HepG2 (cell line): ENCODE data around the gene CHRD. TPM values are rescaled to one million over a fixed set of nuclear protein-coding genes. Genes with fewer than 3 reads are reported as not detected.

ENCODE experiments used
- ATAC-seq: fragments of 200-7000 bp; cut with Tn5 transposase; 3 replicates; pipeline ENCODE4 v1.9.1; 2020; ENCODE audit warnings: mild to moderate bottlenecking, moderate library complexity
- BruUV-seq: library from RNA; stranded (reverse); fragments of 400-500 nt; replicated peaks from 2 replicates; lab custom pipeline; 2021; lab: Mats Ljungman, UMichigan
- CTCF ChIA-PET: fragments of 300-600 bp; formaldehyde crosslinking; extraction: SDS; loops from one replicate; lab custom pipeline; 2021; ENCODE audit warnings: low total read pairs, inconsistent platforms, low intra/inter-chr PET ratio; lab: Yijun Ruan, JAX
- POLR2A ChIA-PET: fragments of 350-600 bp; sonication (Branson Sonifier 250); formaldehyde crosslinking; loops from one replicate; lab custom pipeline; 2020; ENCODE audit warnings: antibody characterized with exemption, inconsistent platforms; lab: Yijun Ruan, JAX
- DNase-seq: peaks from one replicate; pipeline ENCODE4 v3.0.0-alpha.2; 2015; ENCODE audit warnings: low spot score
- FAIRE-seq: peaks from 3 replicates; lab custom pipeline; 2011; peaks lifted over from hg19 to GRCh38; lab: Jason Lieb, UNC
- H2AFZ ChIP-seq: one replicate; pipeline ENCODE4 v1.6.1; 2011; ENCODE audit warnings: low read length, inconsistent platforms
- H3K27ac ChIP-seq: fragments of 300-600 bp; 3 replicates; pipeline ENCODE4 v1.8.0; 2011; ENCODE audit warnings: mixed run types, mild to moderate bottlenecking, mixed read lengths, low read length, inconsistent platforms; ENCODE audit not compliant: insufficient read depth; ENCODE audit errors: extremely low read length
- H3K27me3 ChIP-seq, 2 experiments: fragments of 200-600 bp in 1 of 2; 2 replicates in 1 of 2; 3 replicates in 1 of 2; pipeline versions ENCODE4 v1.6.0 to v1.8.0; 2011; ENCODE audit warnings: low read length in 2 of 2, mild to moderate bottlenecking in 2 of 2, moderate library complexity in 2 of 2, inconsistent platforms in 1 of 2; ENCODE audit not compliant: insufficient read depth in 2 of 2, control insufficient read depth in 1 of 2
- H3K36me3 ChIP-seq, 2 experiments: fragments of 200-600 bp in 1 of 2; replicated peaks in 1 of 2; 2 replicates in 1 of 2; 3 replicates in 1 of 2; pipeline versions ENCODE4 v1.5.1 to v1.8.0; 2011; ENCODE audit warnings: low read length in 2 of 2, inconsistent platforms in 1 of 2; ENCODE audit not compliant: insufficient read depth in 2 of 2, control insufficient read depth in 1 of 2
- H3K4me1 ChIP-seq: 2 replicates; pipeline ENCODE4 v1.5.1; 2012; ENCODE audit warnings: low read length, inconsistent platforms; ENCODE audit not compliant: insufficient read depth
- H3K4me2 ChIP-seq: 2 replicates; pipeline ENCODE4 v1.6.0; 2011; ENCODE audit warnings: low read depth, low read length, inconsistent platforms
- H3K4me3 ChIP-seq, 3 experiments: fragments of 200-600 bp in 1 of 3; sonication (generic), shearing (Covaris generic) in 1 of 3; replicated peaks in 1 of 3; 2 replicates each; pipeline ENCODE4 v1.5.1; 2011 to 2016; ENCODE audit warnings: low read length in 3 of 3, inconsistent platforms in 2 of 3, low read depth in 2 of 3, mild to moderate bottlenecking in 2 of 3, control low read depth in 1 of 3, mixed read lengths in 1 of 3; ENCODE audit not compliant: insufficient read depth in 1 of 3
- H3K79me2 ChIP-seq: one replicate; pipeline ENCODE4 v1.6.1; 2011; ENCODE audit warnings: low read length, inconsistent platforms; ENCODE audit not compliant: insufficient read depth
- H3K9ac ChIP-seq: 2 replicates; pipeline ENCODE4 v1.6.0; 2011; ENCODE audit warnings: mild to moderate bottlenecking, low read depth, low read length, inconsistent platforms; ENCODE audit not compliant: insufficient read depth
- H3K9me3 ChIP-seq: 2 replicates; pipeline ENCODE4 v1.5.1; 2012; ENCODE audit warnings: mild to moderate bottlenecking, low read length
- H4K20me1 ChIP-seq: 2 replicates; pipeline ENCODE4 v1.6.0; 2011; ENCODE audit warnings: inconsistent platforms, mild to moderate bottlenecking, low read length, moderate library complexity; ENCODE audit not compliant: insufficient read depth
- AGO1 ChIP-seq: fragments of 200-400 bp; formaldehyde crosslinking; IDR thresholded peaks from 2 replicates; pipeline ENCODE4 v1.6.1; 2017; ENCODE audit warnings: mild to moderate bottlenecking, low read depth, low read length, moderate library complexity; ENCODE audit not compliant: poor library complexity, severe bottlenecking
- CBX1 ChIP-seq: IDR thresholded peaks from one replicate; pipeline ENCODE4 v1.6.1; 2016; ENCODE audit warnings: antibody characterized with exemption, low read depth
- GATAD1 ChIP-seq: IDR thresholded peaks from 2 replicates; pipeline ENCODE4 v1.6.1; 2016; ENCODE audit warnings: missing genetic modification reagents, missing compliant biosample characterization
- HMG20B ChIP-seq: conservative IDR thresholded peaks from 2 replicates; pipeline ENCODE4 v1.6.1; 2016; ENCODE audit warnings: missing genetic modification reagents, missing compliant biosample characterization
- MAF1 ChIP-seq: sonication (generic); formaldehyde crosslinking; IDR thresholded peaks from 2 replicates; pipeline ENCODE4 v1.5.0; 2020; ENCODE audit warnings: missing genetic modification reagents, borderline replicate concordance
- MTA1 ChIP-seq: sonication (generic); formaldehyde crosslinking; IDR thresholded peaks from 2 replicates; pipeline ENCODE4 v1.4.0; 2020; ENCODE audit warnings: missing genetic modification reagents, mild to moderate bottlenecking, borderline replicate concordance
- NFE2L2 ChIP-seq: fragments of 150-350 bp; IDR thresholded peaks from 2 replicates; pipeline ENCODE4 v1.6.1; 2014; ENCODE audit warnings: low read length
- RBFOX2 ChIP-seq: fragments of 200-400 bp; formaldehyde crosslinking; IDR thresholded peaks from 2 replicates; pipeline ENCODE4 v1.6.1; 2017; ENCODE audit warnings: low read depth, mild to moderate bottlenecking, low read length
- ZMYM3 ChIP-seq: sonication (generic); formaldehyde crosslinking; IDR thresholded peaks from 2 replicates; pipeline ENCODE4 v1.5.1; 2020; ENCODE audit warnings: mild to moderate bottlenecking, missing genetic modification reagents
- ZNF33B ChIP-seq: sonication (generic); formaldehyde crosslinking; IDR thresholded peaks from 2 replicates; pipeline ENCODE4 v1.5.1; 2020; ENCODE audit warnings: mild to moderate bottlenecking, missing genetic modification reagents
- ZNF589 ChIP-seq: sonication (generic); formaldehyde crosslinking; conservative IDR thresholded peaks from 2 replicates; pipeline ENCODE4 v1.8.0; 2022; ENCODE audit warnings: mild to moderate bottlenecking, moderate library complexity, missing genetic modification reagents
- ZNF619 ChIP-seq: sonication (generic); formaldehyde crosslinking; IDR thresholded peaks from 2 replicates; pipeline ENCODE4 v1.4.0; 2020; ENCODE audit warnings: mild to moderate bottlenecking, missing genetic modification reagents
- ZNF629 ChIP-seq: sonication (generic); formaldehyde crosslinking; conservative IDR thresholded peaks from 2 replicates; pipeline ENCODE4 v1.5.0; 2020; ENCODE audit warnings: missing genetic modification reagents
- ZNF883 ChIP-seq: sonication (generic); formaldehyde crosslinking; IDR thresholded peaks from 2 replicates; pipeline ENCODE4 v1.5.1; 2020; ENCODE audit warnings: mild to moderate bottlenecking, missing genetic modification reagents; ENCODE audit errors: not compliant biosample characterization
- WGBS: methylation state at CpG from one replicate; pipeline ENCODE4 v1.1.6; 2017; ENCODE audit warnings: low lambda C conversion rate; 5-methylcytosine and 5-hydroxymethylcytosine counted together
- in situ Hi-C: cut with HindIII; loops from 2 replicates; pipeline ENCODE4 v1.10.0; 2017; ENCODE audit warnings: low pct_unique_long_range_greater_than_20kb; ENCODE audit not compliant: extremely low pct_ligation_motif_present
- intact Hi-C: fragments of 100-400 bp; cut with micrococcal nuclease; formaldehyde crosslinking; loops from one replicate; pipeline ENCODE4 v1.10.0; 2022; ENCODE audit not compliant: unreplicated experiment
- polyA plus RNA-seq, 8 experiments: library from polyadenylated mRNA; depleted of rRNA in 3 of 8; stranded (reverse) in 7 of 8; unstranded in 1 of 8; fragments of >200 nt; fragmentation: Illumina TruSeq in 4 of 8; extraction: Trizol in 4 of 8; gene quantifications; 2 replicates each; pipeline versions ENCODE4 v1.2.1 to v1.2.3, GENCODE V29; 2011 to 2016; ENCODE audit warnings: low read depth in 4 of 8, missing spikeins in 1 of 8, mixed read lengths in 1 of 8; ENCODE audit not compliant: insufficient read depth in 1 of 8
- total RNA-seq, 5 experiments: library from RNA; depleted of rRNA; stranded (reverse); fragments of >200 nt; fragmentation: Illumina TruSeq; extraction: Trizol; gene quantifications; 2 replicates each; pipeline ENCODE4 v1.2.3, GENCODE V29; 2016; ENCODE audit warnings: low read depth in 1 of 5
- TF ChIP-seq, protein P1 (sequence below): sonication (generic); formaldehyde crosslinking; IDR thresholded peaks from 2 replicates; pipeline ENCODE4 v1.5.0; 2020; ENCODE audit warnings: mild to moderate bottlenecking, missing genetic modification reagents, borderline replicate concordance

CHRD gene
- total and polyA plus RNA-seq, 2 of the 13 experiments (the other 11 are each of a cell fraction or from before 2014, with no cell fraction given), result 22.2 to 35.2 TPM

DNA sequence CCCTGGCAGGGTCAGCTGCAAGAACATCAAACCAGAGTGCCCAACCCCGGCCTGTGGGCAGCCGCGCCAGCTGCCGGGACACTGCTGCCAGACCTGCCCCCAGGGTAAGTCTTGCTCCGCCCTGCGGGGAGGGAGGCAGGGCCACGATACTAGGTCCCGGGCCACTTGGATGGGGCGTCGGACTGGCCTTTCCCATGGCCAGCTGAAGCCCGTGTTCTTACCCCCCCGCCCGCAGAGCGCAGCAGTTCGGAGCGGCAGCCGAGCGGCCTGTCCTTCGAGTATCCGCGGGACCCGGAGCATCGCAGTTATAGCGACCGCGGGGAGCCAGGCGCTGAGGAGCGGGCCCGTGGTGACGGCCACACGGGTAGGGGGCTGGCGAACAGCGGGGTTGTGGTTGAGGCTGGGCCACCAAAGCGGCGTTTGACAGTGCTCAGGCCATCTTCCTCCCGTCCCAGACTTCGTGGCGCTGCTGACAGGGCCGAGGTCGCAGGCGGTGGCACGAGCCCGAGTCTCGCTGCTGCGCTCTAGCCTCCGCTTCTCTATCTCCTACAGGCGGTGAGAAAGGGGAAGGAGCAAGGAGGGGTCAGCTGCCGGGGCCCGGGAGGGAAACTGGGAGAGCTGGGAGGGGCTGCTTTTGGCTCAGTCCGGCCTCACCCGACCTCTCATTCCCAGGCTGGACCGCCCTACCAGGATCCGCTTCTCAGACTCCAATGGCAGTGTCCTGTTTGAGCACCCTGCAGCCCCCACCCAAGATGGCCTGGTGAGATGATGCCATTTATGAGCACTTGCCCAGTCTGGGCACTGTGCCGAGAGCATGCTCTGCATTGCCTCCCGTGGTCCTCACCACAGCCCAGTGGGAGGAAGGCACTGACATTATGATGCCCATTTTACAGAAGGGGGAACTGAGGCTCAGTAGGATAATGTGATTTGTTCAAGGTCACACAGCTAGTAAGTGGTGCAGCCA is 1.7 kb downstream of the CHRD start:
- H2AFZ ChIP-seq, result no peak overlapping the region

DNA sequence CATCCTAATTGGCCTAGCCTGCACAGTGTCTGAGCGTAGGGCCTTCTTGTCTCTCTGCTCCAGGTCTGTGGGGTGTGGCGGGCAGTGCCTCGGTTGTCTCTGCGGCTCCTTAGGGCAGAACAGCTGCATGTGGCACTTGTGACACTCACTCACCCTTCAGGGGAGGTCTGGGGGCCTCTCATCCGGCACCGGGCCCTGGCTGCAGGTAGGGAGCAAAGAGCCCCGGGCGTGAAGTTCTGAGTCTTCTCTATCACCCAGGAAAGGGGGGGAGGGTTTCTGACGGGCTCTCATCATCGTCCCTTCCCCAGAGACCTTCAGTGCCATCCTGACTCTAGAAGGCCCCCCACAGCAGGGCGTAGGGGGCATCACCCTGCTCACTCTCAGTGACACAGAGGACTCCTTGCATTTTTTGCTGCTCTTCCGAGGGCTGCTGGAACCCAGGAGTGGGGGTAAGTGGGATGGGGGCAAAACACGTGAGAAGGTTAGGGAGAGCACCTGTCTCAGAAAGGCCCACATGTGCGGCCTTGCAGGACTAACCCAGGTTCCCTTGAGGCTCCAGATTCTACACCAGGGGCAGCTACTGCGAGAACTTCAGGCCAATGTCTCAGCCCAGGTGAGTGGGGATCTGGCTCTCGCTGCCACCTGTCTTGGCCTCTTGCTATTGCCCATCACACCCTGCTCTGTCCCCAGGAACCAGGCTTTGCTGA is 2.6 kb downstream of the CHRD start:
- Histone ChIP-seq H3K79me2 (peaks cover 16% of the 10 kb centered on the region), H3K36me3 (peaks cover 6 to 25% of the 10 kb centered on the region in 2 experiments; a peak in 4 of 5 replicates), H3K4me3 (no peak overlapping the region), H3K27me3 (no peaks in the 10 kb centered on the region; a peak in 1 of 5 replicates), H2AFZ (no peak overlapping the region), H3K9ac (no peak overlapping the region), H3K27ac (no peak overlapping the region), H3K4me1 (peaks cover 13% of the 10 kb centered on the region; the same call in 1 of the 2 replicates), H3K4me2 (no peak overlapping the region), H4K20me1 (no peaks in the 10 kb centered on the region), H3K9me3 (no peaks in the 10 kb centered on the region)
- BruUV-seq, result no TSS peak
- ChIA-PET POLR2A (no interaction called here), CTCF (no interaction called here)
- in situ Hi-C loops (no loop called here), intact Hi-C loops (no loop called here)
- ATAC-seq, result no peak
- no peak for FAIRE-seq
- WGBS, result 100% methylated on average over 8 of the region's 16 CpGs
- no peak for DNase-seq
- TF ChIP-seq ZNF589 (CRISPR knock-in tag) (no peak), MAF1 (no peak), ZNF883 (CRISPR knock-in tag) (no peak), MTA1 (CRISPR knock-in tag) (no peak), ZNF33B (CRISPR knock-in tag) (no peak), NFE2L2 (no peak), ZNF619 (CRISPR knock-in tag) (no peak)
- TF ChIP-seq, protein P1, sequence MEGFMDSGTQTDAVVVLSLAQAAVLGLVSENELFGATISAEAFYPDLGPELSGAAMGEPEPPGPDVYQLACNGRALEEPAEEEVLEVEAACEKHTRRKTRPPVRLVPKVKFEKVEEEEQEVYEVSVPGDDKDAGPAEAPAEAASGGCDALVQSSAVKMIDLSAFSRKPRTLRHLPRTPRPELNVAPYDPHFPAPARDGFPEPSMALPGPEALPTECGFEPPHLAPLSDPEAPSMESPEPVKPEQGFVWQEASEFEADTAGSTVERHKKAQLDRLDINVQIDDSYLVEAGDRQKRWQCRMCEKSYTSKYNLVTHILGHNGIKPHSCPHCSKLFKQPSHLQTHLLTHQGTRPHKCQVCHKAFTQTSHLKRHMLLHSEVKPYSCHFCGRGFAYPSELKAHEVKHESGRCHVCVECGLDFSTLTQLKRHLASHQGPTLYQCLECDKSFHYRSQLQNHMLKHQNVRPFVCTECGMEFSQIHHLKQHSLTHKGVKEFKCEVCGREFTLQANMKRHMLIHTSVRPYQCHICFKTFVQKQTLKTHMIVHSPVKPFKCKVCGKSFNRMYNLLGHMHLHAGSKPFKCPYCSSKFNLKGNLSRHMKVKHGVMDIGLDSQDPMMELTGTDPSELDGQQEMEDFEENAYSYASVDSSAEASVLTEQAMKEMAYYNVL (CRISPR knock-in tag), result no peak

More for the DNA sequence above, 1.7 kb downstream of the CHRD start:
- H3K4me3 ChIP-seq, result peak overlapping the region in 1 of 3 experiments; percentile 71; a peak in 1 of 6 replicates
- ChIA-PET CTCF (no interaction called here), POLR2A (interaction anchor here (1.2 kb wide), 1 partner anchor 10 kb away, joined by 5 read pairs; no protein-coding TSS in a partner anchor)
- no peaks in the 10 kb centered on the region; a peak in 1 of 5 replicates for H3K27me3 ChIP-seq
- H3K9me3 ChIP-seq, result no peaks in the 10 kb centered on the region
- H4K20me1 ChIP-seq, result 0 out of 2 replicates have a peak, but pooled peaks cover 3% of the 10 kb centered on the region
- H3K4me1 ChIP-seq, result peaks cover 22% of the 10 kb centered on the region
- 98% methylated on average over 26 of the region's 55 CpGs for WGBS
- H3K4me2 ChIP-seq, result peak overlapping the region; percentile 80; the same call in 1 of the 2 replicates
- H3K9ac ChIP-seq, result no peak overlapping the region
- FAIRE-seq, result no peak
- H3K36me3 ChIP-seq, result peaks cover 6 to 22% of the 10 kb centered on the region in 2 experiments; a peak in 3 of 5 replicates
- peaks cover 25% of the 10 kb centered on the region for H3K79me2 ChIP-seq
- intact Hi-C loops, result no loop called here
- in situ Hi-C loops, result no loop called here
- no peak for DNase-seq
- BruUV-seq, result no TSS peak
- ATAC-seq, result no peak
- TF ChIP-seq ZMYM3 (CRISPR knock-in tag), result 0 out of 2 replicates have a peak, but pooled peaks have one; percentile 39
- TF ChIP-seq RBFOX2, result 0 out of 2 replicates have a peak, but pooled peaks have one; percentile 31
- no peak for TF ChIP-seq HMG20B (CRISPR knock-in tag)
- peak; percentile 9 for TF ChIP-seq AGO1
- no peak for TF ChIP-seq GATAD1 (CRISPR knock-in tag)
- peak; percentile 91 for TF ChIP-seq ZNF629 (CRISPR knock-in tag)
- no peak for TF ChIP-seq CBX1
- no peak overlapping the region for H3K27ac ChIP-seq
